ENCODE data around the gene DOHH.

Gene DOHH

DNA sequence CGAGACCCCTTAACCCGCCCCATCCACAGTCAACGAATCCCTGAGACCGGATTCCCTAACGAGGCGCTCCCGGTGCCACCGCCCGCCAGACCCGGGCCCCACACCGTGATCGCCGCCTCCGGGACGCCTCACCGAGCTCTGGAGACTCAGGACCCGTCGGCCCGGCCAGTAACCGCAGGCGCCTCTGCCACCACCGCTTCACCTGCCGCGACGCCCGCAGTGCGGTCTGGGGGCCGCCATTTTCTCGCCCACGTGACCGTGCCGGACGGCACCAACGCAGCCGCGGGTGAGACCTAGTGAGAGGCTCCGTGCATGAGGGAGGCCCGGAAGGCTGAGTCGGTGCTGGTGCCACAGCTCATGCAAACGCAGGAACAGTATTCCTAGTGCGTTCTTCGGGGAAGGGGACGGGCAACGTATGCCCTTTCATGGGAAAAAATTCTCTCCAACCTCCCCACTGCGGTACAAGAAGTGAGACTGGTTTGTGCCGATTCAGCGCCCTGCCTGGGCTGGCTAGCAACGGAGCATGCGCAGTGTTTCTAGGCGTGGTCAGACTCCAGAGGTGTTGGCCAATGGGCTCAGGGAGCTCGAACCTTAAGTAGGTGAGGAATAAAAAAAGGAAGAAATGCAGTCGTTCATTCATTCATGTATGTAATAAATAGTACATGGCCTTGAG, at the start of gene DOHH:
DOHH (minus strand) TSS at position 246 of the 673 bp plus-strand sequence. CDS start 3,860 bp downstream, outside the sequence.
- peak; percentile 87 for DNase-seq (ENCODE audit: low read depth)

- no peak for DNase-seq (ENCODE audit: low read depth)
Measured at GRCh38 chr19:3549816-3550215, 49.3 kb upstream of the DOHH start.

DNA sequence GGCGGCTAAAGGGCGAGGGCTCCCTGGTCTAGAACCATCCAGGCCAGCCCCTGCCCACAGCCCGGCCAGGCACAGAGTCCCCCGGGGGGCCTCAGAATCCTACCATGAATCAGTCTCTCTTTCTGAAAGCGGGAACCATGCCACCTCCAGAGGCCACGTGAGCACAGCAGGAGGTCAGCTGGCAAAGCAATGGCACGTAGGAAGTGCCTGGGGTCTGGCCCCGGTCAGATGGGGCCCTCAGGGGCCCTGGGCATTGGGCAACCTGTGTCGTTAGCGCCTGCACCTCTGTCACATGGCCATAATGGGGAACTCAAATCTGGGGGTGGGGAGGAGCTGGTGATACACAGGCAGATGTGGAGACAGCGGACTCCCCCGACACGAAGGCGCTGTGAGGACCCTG, 48.1 kb upstream of the DOHH start:
- DNase-seq (ENCODE audit: low read depth) = no peak

- DNase-seq (ENCODE audit: low read depth) = no peak
Measured at GRCh38 chr19:3547767-3548282, 47.4 kb upstream of the DOHH start.

DNA sequence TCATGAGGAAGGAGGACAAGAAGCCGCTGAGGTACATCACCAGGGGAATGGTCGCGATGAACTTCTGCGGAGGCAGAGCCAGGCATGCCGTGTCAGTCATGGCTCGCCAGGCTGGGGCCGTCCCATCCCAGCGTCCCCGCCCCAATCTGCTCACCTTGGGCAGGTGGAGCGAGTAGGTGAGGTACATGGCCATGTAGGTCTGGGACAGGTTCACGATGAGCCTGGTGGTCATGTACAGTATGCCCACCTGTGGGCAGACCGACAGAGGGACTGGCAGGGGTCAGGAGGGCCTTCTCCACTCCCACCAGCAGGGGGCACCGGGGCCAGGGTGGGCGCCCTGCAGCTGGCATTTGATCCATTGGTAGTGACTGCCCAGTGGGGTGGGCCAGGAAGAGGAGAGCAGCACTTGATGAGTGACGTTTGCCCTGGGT, 46.8 kb upstream of the DOHH start:
- no peak for DNase-seq (ENCODE audit: low read depth)

DNA sequence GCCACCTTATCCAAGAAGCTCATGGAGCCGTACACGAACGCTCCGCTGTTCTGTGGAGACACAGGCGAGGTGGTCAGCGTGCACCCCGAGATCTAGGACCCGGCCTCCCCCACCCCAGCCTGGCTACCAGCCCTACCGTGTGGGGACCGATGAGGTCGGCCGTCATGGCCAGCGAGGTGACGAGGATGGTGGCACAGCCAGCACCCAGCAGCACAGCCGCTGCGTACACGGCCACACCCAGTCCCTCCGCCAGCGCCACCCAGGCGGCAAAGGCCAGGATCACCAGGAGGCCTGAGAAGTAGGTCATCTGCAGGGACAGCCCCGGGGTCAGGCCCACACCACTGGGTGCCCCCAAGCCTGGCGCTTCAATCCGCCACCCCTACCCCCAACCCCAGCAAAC, 45.6 kb upstream of the DOHH start:
- no peak for DNase-seq (ENCODE audit: low read depth)

DNA sequence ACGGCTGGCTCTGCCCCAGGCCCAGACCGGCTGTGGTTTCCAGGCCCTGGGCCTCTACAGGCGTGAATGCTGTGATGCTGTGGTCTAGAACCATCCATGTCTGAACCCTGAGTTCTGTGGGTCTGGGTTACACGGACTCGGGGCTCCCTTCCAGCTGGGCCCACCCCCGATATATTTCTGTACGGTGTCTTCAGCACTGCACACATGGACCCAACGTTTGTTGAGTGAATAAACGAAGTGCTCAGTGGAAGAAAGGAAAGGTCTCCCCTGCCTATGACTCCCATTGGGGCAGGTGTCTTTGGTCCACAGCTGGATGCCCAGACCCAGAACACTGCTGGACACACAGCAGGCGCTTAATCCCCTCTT, 45.2 kb upstream of the DOHH start:
- DNase-seq (ENCODE audit: low read depth) = no peak

DNA sequence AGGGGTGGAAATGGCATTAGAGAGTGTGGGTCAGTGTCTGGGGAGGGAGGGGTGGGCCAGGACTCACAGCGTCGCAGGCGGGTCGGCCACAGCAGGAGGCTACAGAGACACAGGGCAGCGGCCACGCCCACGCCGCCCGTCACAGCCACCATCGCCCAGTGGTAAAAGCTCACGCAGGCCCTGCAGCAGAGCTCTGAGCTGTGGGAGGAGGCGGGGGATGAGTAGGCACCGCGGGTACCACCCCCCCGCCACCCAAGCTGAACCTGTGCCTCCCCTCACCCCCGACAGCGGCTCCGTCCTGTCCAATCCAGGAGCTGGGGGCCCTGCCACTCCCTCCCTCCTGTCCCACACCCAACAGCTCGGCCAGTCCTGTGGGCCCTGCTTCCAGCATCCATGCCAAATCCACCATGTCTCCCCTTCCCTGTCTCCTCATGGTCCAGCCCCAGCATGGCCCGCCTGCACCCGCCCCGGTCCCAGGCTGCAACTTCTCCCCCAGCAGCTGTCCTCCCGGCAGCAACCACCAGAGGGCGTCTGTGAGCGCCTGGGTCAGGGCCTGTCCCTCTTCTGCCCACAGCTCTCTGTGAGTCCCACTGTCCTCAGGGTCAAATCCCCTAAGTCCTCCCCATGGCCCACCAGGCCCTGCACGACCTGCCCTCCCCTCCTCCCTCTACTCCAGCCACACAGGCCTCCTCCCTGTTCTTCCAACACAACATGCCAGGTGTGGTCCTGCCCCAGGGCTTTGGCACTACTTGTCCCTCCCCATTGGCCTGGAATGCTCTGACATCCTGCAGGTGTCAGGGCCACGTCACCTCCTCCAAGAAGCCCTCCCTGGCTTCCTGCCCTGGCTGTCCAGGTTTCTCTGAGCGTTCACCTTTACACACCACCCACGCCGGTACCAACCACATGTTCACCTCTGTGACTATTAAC, 44.5 kb upstream of the DOHH start:
- peak; percentile 48 for DNase-seq (ENCODE audit: low read depth)

- no peak for DNase-seq (ENCODE audit: low read depth)
Measured at GRCh38 chr19:3544058-3544376, 43.5 kb upstream of the DOHH start.

GRCh38 chr19:3543150-3544057, 42.9 kb upstream of the DOHH start:
- no peak for DNase-seq (ENCODE audit: low read depth)

- DNase-seq (ENCODE audit: low read depth) = no peak
Measured at GRCh38 chr19:3539756-3540118, 39.3 kb upstream of the DOHH start.

GRCh38 chr19:3538965-3539755, 38.7 kb upstream of the DOHH start, which contains the start of gene TEKTIP1:
Gene TEKTIP1 (plus strand): TSS chr19:3539174. CDS start chr19:3539178, 4 bp downstream.
- no peak for DNase-seq (ENCODE audit: low read depth)

DNA sequence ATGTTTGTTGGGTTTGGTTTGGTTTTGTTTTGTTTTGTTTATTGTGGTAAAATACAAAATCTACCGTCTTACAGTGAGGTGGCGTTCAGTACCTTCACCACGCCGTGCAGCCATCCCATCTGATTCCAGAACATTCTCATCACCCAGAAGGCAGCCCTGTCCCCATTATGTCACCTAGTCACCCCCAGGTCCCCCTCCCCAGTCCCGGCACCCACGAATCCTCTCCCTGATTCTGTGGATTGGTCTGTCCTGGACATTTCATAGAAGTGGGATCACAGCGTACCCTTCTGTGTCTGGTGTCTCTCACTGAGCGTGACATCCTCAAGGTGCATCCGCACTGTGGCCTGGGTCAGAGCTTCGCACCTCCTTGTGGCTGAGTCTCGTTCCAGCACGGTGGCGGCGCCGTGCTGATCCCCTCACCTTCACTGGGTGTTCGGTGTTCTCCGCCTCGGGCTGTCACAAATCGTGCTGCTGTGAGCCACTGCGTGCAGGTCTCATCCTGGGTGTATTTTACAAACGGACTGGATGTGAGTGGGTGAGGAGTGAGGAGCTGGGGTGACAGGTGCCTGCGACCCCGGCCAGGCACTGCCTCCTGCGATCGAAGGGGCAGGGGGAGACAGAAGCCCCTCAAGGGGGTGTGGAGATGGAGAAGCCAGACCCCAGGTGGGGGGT, 37.9 kb upstream of the DOHH start:
- no peak for DNase-seq (ENCODE audit: low read depth)

DNA sequence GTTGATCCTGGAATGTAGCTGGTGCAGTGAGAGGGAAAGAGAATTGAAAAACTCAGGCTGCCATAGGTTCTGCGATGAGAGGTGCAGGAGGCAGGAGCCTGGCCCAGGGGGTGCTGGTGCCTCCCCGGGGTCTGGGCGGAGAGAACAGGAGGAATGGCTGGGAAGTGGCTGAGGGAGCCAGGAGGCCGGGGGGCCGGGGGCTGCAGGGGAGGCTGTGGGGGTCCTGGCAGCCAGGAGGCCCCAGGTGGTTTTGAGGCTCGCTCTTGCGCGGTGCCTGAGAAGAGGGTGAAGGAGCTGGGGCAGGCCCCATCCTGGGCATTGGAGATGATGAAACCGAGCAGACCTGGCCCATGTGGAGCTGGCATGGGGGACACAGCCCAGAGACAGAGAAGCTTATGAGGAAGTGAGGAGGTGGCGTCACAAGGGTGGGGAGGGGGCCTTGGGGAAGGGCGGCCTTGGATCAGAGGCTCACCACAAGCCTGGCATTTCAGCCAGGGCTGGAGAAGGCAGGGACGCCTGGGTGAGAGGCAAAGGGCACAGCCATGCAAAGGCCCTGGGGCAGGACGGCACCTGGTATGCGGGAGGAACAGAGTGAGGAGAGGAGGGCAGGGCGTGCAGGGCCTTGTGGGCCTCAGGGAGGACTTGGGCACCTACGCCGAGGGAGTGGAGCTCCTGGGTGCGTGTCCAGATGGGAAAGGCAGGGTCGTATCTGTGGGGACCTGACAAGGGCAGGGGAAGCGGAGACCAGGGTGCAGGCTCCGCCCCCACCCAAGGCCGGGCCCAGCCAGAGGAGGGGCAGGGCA, 37.2 kb upstream of the DOHH start:
- no peak for DNase-seq (ENCODE audit: low read depth)

GRCh38 chr19:3537101-3537437, 36.6 kb upstream of the DOHH start:
- no peak for DNase-seq (ENCODE audit: low read depth)

- DNase-seq (ENCODE audit: low read depth) = no peak
Measured at GRCh38 chr19:3536429-3537100, 36.1 kb upstream of the DOHH start.

- DNase-seq (ENCODE audit: low read depth) = no peak
Measured at GRCh38 chr19:3535981-3536380, 35.5 kb upstream of the DOHH start.

- DNase-seq (ENCODE audit: low read depth) = no peak
Measured at GRCh38 chr19:3535563-3535965, 35.1 kb upstream of the DOHH start.

DNA sequence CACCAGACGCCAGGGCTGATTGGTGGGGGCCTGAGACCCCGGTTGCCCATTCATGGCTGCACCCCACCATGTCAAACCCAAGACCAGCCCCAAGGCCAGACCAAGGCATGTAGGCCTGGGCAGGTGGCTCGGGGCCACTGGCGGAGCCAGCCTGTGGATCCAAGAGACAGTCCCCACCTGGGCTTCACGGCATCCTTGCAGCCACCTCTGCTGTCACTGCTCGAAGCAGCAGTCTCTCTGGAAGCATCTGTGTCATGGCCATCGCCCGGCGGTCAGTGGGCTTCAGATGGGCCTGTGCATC, 34.7 kb upstream of the DOHH start:
- DNase-seq (ENCODE audit: low read depth) = no peak
